ENCODE results near the gene ASPHD1.
"Not testable (repeated sequence)": the region's sequence is repeated elsewhere in the genome, so short reads cannot be mapped to it uniquely, and the experiment has no call there.

ASPHD1 gene

DNA sequence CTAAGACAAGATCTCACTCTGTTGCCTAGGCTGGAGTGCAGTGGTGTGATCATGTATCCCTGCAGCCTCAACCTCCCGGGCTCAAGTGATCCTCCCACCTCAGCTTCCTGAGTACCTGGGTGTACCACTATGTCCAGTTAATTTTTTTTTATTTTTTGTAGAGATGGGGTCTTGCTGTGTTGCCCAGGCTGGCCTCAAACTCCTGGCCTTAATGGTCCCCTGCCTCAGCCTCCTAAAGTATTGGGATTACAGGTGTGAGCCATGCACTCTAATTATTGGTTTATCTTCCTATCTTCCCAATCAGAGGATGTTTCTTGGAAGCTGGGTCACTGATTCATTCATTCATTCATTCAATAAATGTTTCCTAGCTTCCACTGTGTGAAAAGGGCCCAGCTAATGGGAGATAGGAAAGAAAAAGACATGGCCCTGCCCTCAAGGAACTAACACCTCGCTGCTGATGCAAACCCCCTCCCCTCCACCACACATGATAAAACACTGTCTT is 8.5 kb downstream of the ASPHD1 start:
- no peak for DNase-seq

DNA sequence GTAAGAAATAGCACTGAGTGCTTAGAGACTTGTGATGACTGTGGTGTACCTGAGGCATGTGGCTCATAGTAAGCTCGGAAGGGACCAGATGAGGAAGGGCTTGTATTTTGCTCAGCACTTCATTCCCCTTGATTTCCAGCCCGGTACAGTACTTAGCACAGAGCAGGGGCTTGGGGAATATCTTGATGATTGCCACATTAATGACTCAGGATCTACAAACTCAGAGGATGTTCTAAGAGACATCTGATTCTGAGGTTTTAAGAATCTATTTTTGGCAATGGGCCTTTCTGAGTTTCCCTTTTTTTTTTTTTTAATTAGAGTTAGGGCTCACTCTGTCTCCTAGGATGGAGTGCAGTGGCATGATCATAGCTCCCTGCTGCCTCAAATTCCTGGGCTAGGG is 9.1 kb downstream of the ASPHD1 start:
- peak; percentile 60 to 91 (median 80) for DNase-seq

DNA sequence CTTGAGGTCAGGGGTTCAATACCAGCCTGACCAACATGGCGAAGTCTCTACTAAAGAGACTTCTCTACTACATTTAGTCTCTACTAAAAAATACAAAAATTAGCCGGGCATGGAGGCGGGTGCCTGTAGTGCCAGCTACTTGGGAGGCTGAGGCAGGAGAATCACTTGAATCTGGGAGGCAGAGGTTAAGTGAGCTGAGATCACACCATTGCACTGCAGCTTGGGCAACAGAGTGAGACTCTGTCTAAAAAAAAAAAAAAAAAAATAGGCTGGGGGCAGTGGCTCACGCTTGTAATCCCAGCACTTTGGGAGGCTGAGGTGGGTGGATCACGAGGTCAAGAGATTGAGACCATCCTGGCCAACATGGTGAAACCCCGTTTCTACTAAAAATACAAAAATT is 9.6 kb downstream of the ASPHD1 start:
- peak in 3 of 4 experiments; percentile 34 to 48 (median 40) for DNase-seq

DNA sequence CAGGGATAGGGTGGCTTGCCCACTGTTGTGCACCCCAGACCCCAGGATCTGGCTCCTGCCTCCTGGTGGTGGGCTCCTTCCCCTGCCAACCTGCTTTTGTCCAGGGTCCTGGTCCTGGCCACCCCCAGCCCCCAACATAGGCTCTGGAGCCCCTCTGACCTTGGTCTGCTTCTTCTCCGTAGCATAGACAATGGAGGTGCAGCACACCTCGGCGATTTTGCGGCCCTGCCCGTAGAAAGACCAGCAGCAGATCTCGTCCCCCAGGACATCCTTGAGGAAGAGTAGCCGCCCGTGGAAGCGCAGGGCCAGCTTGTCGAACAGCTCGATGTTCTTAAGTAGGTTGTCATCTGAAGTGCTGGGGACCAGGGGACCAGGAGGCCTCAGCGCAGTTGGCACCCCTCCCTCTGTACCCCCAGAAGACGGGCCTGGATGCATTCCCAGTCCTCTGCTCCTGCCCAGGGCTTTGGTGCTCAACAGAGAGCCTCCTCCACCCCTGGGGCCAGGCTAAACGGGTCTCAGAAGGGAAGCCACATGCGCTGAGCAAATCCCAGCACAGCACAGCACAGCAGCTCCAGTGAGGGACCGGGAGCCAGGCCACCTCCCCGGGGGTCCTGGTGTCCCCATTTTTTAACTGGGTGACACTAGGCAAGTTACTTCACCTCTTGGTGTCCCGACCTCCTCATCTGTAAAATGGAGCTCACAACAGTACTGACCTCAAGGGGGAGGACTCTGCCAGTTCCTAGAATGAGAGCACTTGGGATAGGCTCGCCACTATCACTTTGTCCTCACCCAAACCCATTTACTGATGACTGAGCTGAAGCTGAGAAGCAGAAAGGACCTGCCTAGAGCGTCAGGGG is 10.8 kb downstream of the ASPHD1 start:
- DNase-seq: no peak

DNA sequence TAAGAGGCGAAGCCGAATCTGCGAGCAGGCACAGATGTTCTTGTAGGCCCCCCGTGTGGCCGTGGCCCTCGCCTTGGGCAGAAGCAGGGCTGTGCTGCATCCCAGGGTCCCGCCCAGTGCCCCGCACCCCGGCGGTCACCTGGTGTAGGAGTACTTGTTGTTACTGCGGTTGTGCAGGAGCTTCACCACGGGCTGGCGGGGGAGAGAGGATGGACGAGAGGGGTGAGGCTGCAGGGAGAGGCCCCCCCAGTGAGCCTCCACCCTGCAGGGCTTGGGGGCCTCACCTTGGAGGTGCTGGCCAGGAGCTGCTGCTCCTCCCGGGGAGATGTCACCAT is 11.4 kb downstream of the ASPHD1 start:
- DNase-seq: no peak

DNA sequence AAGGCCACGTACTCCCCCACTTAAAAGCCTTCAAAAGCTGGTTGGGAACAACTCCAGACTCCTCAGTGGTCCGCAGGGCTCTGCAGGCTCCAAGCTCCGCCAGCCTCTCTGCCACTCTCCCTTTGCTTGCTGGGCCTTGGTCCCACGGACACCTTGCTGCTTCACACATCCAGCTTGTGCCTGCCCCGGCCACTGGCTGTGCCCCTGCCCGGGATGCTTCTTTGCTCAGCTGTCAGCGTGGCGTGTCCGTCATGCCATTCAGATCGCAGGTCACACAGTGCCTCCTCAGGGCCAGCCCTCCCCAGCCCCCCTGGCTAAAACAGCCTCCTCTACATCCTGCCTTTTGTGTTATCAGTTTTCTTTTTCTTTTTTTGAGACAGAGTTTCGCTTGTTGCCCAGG is 11.8 kb downstream of the ASPHD1 start:
- DNase-seq: no peak

DNA sequence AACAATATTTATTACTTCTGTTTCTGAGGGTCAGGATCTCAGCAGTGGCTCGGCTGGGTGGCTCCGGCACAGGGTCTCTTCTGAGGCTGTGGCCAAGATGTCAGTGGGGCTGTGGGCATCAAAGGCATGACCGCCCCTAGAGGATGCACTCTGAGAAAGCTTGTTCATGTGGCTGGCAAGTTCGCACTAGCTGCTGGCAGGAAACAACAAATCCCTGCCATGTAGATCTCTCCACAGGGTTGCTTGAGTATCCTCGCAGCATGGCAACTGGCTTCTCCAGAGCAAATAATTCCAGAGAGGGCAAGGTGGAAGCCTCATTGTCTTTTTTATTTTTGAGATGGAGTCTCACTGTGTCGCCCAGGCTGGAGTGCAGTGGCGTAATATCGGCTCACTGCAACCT is 13.2 kb downstream of the ASPHD1 start:
- no peak for DNase-seq

DNA sequence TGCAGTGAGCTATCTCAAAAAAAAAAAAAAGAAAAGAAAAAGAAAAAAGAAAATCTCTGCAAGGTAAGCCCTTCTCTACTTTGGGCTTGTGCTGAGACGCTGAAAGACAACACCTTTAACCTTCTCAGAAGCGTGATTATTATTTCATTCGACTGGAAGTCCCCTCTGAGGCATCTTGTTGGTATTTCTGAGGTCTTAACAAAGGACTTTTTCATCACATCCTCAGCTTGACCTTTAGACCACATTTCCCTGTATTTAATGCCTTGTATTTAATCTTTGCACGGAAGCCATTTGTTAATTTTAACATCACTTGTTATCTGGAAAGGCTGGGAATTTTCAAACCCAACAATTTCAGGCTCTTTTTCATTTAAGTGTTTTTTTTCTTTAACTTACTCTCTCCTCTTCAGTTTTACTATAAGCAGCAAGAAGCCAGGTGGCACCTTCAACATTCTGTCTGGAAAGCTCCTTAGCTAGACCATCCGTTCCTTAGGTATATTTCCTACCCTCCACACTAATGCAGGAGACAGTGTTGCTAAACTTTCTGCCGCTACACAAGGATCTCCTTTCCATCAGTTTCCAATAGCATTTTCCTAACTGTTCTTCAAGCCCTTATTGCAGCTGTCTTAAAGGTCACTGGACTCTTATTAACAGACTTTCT is 15.4 kb downstream of the ASPHD1 start:
- DNase-seq: no peak

DNA sequence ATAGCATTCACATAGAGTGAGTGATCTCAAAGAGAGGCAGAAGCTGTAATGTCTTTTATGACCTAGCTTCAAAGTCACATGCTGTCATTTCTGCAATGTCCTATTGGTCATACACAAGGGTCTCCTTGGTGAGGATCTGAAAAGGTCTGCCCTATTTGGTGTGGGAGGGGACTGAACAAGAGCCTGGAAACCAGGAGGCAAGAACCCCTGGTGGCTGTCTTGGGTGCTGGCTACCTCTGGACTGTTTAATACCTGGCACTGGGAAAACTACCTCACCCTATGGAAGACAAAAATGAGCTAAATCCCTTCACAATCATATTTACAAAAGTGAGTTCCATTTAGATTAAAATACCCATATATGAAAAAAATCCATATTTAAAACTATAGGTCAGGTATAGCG is 16.7 kb downstream of the ASPHD1 start:
- DNase-seq: peak in 2 of 4 experiments; percentile 24 to 33

DNA sequence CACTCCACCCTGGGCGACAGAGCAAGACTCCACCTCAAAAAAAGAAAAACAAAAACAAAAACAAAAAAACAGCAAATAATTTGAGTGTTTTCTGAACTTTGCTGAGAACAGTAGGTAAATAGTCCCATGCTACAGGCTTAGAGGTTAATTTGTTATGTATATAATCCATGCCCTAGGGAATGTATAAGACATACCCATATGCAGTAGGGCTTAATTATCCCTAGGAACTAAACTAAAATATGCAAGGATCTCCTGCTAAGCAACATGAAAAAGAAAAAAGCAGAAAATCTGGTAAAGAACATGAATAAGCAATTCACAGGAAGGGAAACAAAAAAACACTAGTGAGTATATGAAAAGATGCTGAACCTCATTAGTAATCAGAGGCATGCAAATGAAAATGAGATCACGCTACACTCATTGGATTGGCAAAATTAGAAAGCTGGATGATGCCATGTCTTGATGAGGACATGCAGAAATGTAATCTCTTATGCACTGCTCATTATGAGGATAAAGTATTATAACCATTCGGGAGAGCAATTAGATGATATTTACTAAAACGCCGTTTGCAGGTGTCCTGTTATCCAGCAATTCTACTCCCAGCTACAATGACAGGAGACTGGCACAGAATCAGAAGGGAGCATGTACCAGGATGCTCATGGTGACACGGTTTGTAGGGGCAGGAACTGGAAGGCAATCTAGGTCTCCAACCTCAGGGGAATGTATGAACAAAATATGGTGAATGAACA is 20.2 kb downstream of the ASPHD1 start:
- no peak for DNase-seq

DNA sequence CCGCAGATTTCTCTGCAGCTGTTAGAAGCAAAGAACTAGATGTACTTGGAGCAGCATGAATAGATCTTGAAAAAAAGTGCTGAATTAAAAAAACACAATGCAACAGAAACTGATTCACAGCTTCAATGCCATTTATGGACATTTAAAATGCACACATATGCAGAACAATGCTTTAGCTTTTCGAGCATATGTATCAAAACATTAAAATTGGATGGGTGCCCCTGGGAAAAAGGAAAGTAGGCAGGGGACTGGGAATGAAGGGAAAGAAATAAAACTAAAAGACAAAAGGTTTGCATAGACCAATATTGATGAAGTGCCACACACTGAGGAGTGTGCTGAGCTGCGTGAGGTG is 20.7 kb downstream of the ASPHD1 start:
- DNase-seq: no peak

DNA sequence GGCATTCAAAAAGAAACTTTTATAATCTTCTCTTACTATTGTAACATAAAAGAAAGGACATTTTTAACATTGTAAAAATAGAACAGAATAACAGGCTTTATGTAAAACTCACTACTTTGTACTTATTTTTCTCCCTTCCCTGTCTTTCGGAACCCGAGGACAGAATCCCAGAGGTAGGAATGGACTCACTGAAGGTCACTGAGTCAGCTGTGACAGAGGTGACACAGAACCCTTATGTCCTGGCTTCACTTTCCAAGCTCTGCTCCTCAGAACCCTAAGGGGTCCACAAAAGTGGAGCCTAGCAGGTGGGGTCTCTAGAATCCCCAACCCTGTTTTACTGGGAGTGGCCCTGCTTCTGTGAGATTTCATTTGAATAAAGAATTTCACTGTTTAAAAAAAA is 22.0 kb downstream of the ASPHD1 start:
- no peak for DNase-seq

DNA sequence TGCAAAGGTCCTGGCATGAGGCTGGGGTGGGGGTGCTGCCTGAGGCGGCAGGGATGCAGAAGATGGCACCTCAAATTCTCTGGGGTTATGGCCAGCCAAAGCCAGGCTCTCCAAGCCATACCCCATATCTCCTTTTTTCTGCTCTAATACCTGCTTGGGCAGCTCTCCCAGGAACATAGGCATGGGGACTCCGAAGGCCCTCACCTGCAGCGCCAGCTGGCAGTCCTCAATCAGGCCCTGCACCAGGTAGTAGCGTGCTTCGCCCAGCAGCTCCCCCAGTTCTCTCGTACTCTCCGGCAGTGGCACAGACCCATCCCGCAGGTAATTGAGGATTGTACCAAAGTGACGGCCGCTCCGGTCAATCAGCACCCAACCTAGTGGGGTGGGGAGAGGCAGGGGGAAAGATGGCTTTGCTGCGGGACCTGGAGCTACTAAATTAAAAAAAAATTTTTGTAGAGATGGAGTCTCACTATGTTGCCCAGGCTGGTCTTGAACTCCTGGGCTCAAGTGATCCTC is 22.8 kb downstream of the ASPHD1 start:
- no peak for DNase-seq

DNA sequence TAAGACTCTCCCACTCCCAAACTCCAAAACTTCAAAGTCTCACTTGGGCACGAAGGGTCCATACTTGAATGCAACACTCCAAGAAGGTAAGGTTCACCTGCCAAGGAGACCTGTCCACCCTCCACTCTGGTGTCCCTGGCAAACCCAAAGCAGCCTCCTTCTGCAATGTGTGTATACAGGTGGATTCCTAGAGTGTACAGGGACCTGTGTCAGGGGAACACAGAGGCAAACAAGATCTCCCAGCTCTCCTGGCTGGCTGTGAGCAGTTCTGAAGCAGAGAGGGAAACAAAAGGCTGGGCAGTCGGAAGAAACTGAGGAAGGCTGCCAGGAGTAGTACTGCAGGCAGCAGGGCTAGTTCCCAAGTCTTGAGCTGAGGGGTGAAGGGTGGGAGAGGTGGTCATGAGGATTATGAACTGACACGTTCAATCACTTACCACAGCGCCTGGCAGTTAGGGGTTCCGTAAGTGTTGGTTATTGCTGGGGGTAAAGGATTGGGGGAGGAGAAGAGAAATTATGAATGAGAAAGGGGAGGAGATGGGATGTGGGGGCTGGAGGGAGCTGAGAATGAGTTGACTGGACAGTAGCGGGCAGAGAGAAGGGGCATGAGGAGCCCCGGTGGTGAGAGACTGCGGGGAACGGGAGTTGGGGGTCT is 24.9 kb downstream of the ASPHD1 start:
- DNase-seq: peak in 2 of 4 experiments; percentile 23 to 32

DNA sequence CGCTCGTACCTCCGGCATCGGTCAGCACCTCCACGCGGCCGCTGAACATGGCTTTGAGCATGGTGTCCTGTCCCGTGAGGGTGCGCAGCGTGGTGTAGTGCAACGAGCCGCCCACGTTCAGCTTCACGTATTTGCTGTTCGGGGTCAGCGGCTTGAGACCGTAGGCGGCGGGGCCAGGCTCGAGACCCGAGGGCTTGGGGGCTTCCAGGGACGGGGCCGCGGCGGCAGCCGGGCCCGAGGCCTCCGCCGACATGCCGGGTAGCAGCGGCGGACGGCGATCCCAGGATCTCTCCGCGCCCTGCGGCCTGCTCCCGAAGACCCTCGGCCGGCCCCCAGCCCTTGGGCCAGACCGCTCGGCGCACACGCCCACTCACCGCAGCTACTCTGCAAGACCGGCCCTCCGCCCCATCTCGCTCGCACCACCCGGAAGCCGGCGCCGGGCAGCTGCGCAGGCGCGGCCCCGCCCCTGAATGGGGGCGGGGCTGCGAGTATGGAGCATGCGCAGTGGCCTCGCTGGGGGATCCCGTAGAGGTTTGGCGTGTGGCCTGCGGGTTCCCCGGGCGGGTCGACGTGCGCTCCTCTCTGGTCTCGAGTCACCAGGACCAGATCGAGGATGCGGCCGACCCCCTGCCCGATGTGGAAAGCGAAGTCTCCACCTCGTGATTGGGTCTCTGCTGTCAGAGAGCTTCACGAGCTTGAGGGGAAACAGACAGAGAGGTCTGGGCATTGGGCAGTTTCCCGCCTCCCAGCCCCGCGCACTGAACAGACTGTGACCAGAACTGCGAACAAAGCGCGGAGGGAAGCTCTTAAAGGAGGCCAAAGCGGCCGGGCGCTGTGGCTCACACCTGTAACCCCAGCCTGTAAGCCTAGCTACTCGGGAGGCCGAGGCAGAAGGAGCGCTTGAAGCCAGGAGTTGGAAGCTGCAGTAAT is 25.8 kb downstream of the ASPHD1 start, which contains the start of gene KCTD13:
Gene KCTD13, minus strand, starts transcription at position 446 of the 930 bp plus-strand sequence. Its CDS starts 193 bp downstream, at position 253.
- peak; percentile 93 to 97 (median 96) for DNase-seq

DNA sequence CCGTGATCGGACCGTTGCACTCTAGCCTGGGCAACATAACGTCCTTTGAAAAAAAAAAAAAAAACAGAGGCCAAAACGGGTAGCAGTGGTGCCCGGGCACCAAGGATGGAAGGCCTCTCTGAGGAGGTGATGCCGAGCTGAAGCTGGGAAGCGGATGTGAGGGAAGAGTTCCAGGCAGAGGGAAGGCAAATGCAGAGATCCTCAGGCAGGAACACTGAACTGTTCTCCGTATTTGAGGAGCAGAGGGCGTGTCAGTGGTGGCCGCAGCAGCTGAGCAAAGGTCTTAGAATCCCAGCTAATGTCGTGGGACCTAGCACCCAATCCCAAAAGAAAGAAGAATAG is 26.4 kb downstream of the ASPHD1 start:
- no peak for DNase-seq

DNA sequence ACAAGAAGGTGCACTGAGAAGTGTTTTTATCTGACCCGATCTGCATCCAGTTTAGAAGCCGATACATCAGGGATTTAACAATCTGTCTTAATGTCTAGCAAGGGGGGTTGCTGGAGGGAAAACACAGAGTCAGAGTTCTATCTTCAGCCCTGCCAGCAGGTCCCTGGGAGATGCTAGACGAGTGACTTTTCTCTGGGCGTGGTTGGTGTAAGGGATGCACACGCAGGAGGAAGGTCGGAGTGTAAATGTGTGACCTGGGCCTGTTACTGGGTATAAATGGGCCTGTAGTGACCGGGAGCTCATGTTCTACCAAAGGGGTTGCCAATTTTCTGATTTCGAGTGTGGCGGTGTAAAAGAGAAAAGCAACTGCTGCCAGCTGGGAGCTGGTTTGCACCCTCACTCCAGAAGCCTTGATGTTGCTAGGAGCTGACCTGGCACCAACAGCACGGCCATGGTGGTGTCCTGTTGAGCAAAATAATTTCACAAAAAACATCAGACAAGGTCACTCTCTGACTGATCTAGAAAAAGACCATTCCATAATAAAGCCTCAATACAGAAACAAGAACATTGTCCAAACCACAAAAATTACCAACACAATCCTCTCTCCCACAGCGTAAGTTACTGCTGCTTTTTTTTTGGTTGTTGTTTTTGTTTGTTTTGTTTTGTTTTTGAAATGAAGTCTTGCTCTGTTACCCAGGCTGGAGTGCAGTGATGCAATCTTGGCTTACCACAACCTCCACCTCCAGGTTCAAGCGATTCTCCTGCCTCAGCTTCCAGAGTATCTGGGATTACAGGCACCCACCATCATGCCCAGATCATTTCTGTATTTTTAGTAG is 27.0 kb downstream of the ASPHD1 start:
- no peak for DNase-seq

DNA sequence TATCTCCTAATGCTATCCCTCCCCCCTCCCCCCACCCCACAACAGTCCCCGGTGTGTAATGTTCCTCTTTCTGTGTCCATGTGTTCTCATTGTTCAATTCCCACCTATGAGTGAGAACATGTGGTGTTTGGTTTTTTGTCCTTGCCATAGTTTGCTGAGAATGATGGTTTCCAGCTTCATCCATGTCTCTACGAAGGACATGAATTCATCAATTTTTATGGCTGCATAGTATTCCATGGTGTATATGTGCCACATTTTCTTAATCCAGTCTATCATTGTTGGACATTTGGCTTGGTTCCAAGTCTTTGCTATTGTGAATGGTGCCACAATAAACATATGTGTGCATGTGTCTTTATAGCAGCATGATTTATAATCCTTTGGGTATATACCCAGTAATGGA is 31.5 kb downstream of the ASPHD1 start:
- not testable (repeated sequence) for DNase-seq

DNA sequence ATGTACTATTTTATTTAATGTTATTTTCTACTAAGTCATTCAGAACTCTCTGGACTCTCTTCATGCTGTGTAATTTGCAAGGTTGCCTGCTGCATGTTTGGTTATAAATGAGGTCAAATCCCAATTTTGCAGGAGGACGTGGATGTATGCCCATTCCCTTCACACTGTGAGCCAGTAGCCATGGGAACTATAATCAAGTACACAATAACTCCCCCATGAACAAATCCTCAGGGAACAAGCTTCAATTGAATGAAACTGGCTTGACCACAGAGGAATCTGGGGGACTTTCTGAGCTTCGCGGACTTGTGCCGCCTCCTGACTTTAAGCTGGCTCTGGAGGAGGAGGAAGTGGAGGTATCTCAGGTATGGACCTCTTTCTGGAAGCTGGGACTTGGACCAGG is 40.4 kb downstream of the ASPHD1 start:
- no peak for DNase-seq
